ENCODE measurements around the gene TRIM44.

GRCh38 chr11:35682230-35683173, 19.9 kb downstream of the TRIM44 start:
- no peak for TF ChIP-seq CTCF (IDR thresholded peaks at IDR 0.05 in 2 of 3, conservative IDR thresholded peaks at IDR 0.05 in 1 of 3; ENCODE audit: control insufficient read depth in 2 of 3, extremely low read depth in 1 of 3, insufficient read depth in 1 of 3, low read depth in 3 of 3, low read length in 3 of 3)
- no peak for TF ChIP-seq POLR2AphosphoS5 (IDR thresholded peaks at IDR 0.05; ENCODE audit: low read length)
